DOHH2 (cell line): ENCODE measurements around the gene CNGB1.
"Not testable (repeated sequence)": the region's sequence is repeated elsewhere in the genome, so short reads cannot be mapped to it uniquely, and the experiment has no call there.

Source experiments
- H3F3A ChIP-seq: fragments of 200-600 bp; sonication (generic), shearing (Covaris generic); 2 replicates; pipeline ENCODE4 v1.6.0; 2016; ENCODE audit warnings: antibody characterized with exemption, mild to moderate bottlenecking; ENCODE audit not compliant: control insufficient read depth, insufficient read depth
- H3K27ac ChIP-seq: fragments of 200-600 bp; sonication (generic); 2 replicates; pipeline ENCODE4 v1.5.1; 2014; ENCODE audit warnings: low read depth, mild to moderate bottlenecking, low read length, moderate library complexity
- H3K27me3 ChIP-seq: fragments of 200-600 bp; sonication (generic); 2 replicates; pipeline ENCODE4 v1.6.1; 2014; ENCODE audit warnings: mild to moderate bottlenecking, low read length, mixed read lengths; ENCODE audit not compliant: control insufficient read depth
- H3K36me3 ChIP-seq: fragments of 200-600 bp; sonication (generic); 2 replicates; pipeline ENCODE4 v1.6.1; 2014; ENCODE audit warnings: mild to moderate bottlenecking, low read length, moderate library complexity, mixed read lengths; ENCODE audit not compliant: control insufficient read depth
- H3K4me1 ChIP-seq: fragments of 200-600 bp; sonication (generic); 2 replicates; pipeline ENCODE4 v1.6.1; 2014; ENCODE audit warnings: mild to moderate bottlenecking, low read length, mixed read lengths; ENCODE audit not compliant: control insufficient read depth
- H3K4me2 ChIP-seq: fragments of 200-600 bp; sonication (generic); 2 replicates; pipeline ENCODE4 v1.6.0; 2014; ENCODE audit warnings: mild to moderate bottlenecking, low read length, moderate library complexity
- H3K4me3 ChIP-seq: fragments of 200-600 bp; sonication (generic); 2 replicates; pipeline ENCODE4 v1.5.1; 2014; ENCODE audit warnings: mild to moderate bottlenecking, low read length, mixed read lengths
- H3K79me2 ChIP-seq: fragments of 200-600 bp; sonication (generic); 2 replicates; pipeline ENCODE4 v1.6.1; 2014; ENCODE audit warnings: mild to moderate bottlenecking, low read length, mixed read lengths; ENCODE audit not compliant: control insufficient read depth
- H3K9me2 ChIP-seq: fragments of 200-600 bp; sonication (generic); replicated peaks from 2 replicates; pipeline ENCODE4 v1.6.1; 2014; ENCODE audit warnings: mild to moderate bottlenecking, low read length, mixed read lengths; ENCODE audit not compliant: control insufficient read depth
- H3K9me3 ChIP-seq: fragments of 200-600 bp; sonication (generic); 2 replicates; pipeline ENCODE4 v1.6.1; 2014; ENCODE audit warnings: antibody characterized with exemption, low read length, mixed read lengths; ENCODE audit not compliant: control insufficient read depth, insufficient read depth
- H4K20me1 ChIP-seq: fragments of 200-600 bp; sonication (generic); 2 replicates; pipeline ENCODE4 v1.6.0; 2014; ENCODE audit warnings: low read depth, mild to moderate bottlenecking, antibody characterized with exemption, low read length, moderate library complexity; ENCODE audit not compliant: control insufficient read depth, insufficient read depth
- CTCF ChIP-seq: fragments of 200-600 bp; sonication (generic); IDR thresholded peaks from one replicate; pipeline ENCODE4 v1.5.1; 2014; ENCODE audit warnings: antibody characterized with exemption, mild to moderate bottlenecking, low read depth, low read length; ENCODE audit not compliant: poor library complexity, severe bottlenecking
- EZH2phosphoT487 ChIP-seq: fragments of 200-600 bp; sonication (generic); IDR thresholded peaks from 2 replicates; pipeline ENCODE4 v1.6.1; 2017; ENCODE audit warnings: borderline replicate concordance, mild to moderate bottlenecking, antibody characterized with exemption, low read length, moderate library complexity, mixed read lengths

CNGB1 gene

DNA sequence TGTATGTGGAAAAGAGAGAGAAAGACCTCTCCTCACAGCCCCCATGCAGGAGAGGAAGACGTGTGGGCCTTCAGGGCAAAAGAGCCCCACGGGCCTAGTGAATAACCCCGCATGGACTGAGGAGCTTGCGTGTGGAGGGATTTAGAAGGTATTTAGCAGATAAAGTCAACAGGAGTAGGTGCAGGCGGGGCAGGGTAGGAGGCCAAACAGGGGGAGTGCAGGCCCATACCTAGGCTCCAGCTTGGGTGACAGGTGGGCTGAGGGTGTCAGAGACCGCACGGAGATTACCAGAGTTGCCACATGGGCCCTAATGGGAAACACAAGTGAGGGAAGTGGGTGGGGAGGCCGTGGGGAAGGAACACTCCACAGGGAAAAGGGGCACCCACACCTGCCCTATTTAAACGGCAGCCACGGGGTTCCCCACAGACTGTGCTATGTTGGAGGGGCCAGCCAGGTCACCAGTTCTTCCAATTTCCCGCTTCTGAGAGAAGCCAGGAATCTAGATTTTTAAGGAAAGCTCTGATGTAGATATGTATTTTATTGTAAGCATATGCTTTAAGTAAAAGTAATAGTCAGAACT lies 8.2 kb upstream of the CNGB1 start:
- H3K79me2 ChIP-seq: no peaks in the 10 kb centered on the region
- no peaks in the 10 kb centered on the region for H3K9me2 ChIP-seq
- no peak overlapping the region for H3K4me3 ChIP-seq
- no peaks in the 10 kb centered on the region for H3K36me3 ChIP-seq
- no peak overlapping the region for H3K27ac ChIP-seq
- H3K4me2 ChIP-seq: no peak overlapping the region
- TF ChIP-seq EZH2phosphoT487 (no peak), CTCF (no peak)
- no peaks in the 10 kb centered on the region for H4K20me1 ChIP-seq
- peaks cover 8% of the 10 kb centered on the region for H3K27me3 ChIP-seq
- no peaks in the 10 kb centered on the region for H3F3A ChIP-seq
- peaks cover 4% of the 10 kb centered on the region for H3K4me1 ChIP-seq
- no peaks in the 10 kb centered on the region for H3K9me3 ChIP-seq

GRCh38 chr16:57978070-57978465 lies 7.1 kb upstream of the CNGB1 start:
- H3F3A ChIP-seq, H3K9me2 ChIP-seq, H3K4me1 ChIP-seq, H3K27ac ChIP-seq, H3K79me2 ChIP-seq, H3K9me3 ChIP-seq, H3K36me3 ChIP-seq, H3K4me3 ChIP-seq, H3K4me2 ChIP-seq, H3K27me3 ChIP-seq, H4K20me1 ChIP-seq: not testable (repeated sequence)

DNA sequence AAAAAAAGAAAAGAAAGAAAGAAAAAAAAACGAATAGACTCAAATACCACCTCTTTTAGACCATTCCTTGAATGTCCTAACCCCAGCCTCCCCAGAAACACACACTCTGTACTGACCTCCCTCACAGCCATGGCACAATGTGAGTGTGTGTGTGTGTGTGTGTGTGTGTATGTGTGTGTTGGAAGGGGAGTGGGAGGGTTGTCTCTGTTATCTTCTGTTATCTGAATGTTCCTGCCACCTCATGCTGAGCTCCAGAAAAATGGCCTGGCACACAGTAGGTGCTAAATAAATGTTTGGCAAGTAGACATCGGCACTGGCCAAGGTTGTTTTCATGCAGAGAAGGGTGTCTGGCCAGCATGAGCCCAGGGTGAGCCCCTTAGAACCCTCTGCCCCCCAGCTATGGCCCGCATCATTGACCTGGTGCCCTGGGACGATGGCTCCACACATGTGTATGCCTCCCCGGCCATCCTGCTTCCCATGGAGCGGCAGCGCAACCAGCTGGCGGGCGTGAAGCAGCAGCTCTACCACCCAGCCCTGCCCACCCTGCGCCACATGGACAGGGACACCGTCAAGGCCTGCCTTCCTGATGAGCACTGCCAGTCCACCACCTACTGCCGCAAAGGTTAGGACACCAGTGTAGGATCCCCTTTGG lies 6.6 kb upstream of the CNGB1 start:
- peaks cover 8% of the 10 kb centered on the region for H3K27me3 ChIP-seq
- no peak for TF ChIP-seq EZH2phosphoT487
- no peak for TF ChIP-seq CTCF
- H3K9me3 ChIP-seq: no peaks in the 10 kb centered on the region
- peaks cover 4% of the 10 kb centered on the region for H3K4me1 ChIP-seq
- no peaks in the 10 kb centered on the region for H3K36me3 ChIP-seq
- H3K79me2 ChIP-seq: no peaks in the 10 kb centered on the region
- H4K20me1 ChIP-seq: no peaks in the 10 kb centered on the region
- no peak overlapping the region for H3K4me2 ChIP-seq
- H3K27ac ChIP-seq: no peak overlapping the region
- H3K9me2 ChIP-seq: no peaks in the 10 kb centered on the region
- no peak overlapping the region for H3K4me3 ChIP-seq
- no peaks in the 10 kb centered on the region for H3F3A ChIP-seq

GRCh38 chr16:57976331-57976796 lies 5.4 kb upstream of the CNGB1 start:
- Histone ChIP-seq H3K36me3 (no peaks in the 10 kb centered on the region), H3K9me3 (no peaks in the 10 kb centered on the region), H4K20me1 (no peaks in the 10 kb centered on the region), H3K9me2 (no peaks in the 10 kb centered on the region), H3K4me3 (no peak overlapping the region), H3F3A (no peaks in the 10 kb centered on the region), H3K27me3 (peaks cover 6% of the 10 kb centered on the region; the same call in 1 of the 2 replicates), H3K4me1 (no peaks in the 10 kb centered on the region), H3K4me2 (no peak overlapping the region), H3K79me2 (no peaks in the 10 kb centered on the region), H3K27ac (no peak overlapping the region)
- TF ChIP-seq EZH2phosphoT487 (no peak), CTCF (no peak)
